HEK293 (cell line): Measurements from ENCODE around the gene UCK2.
A peak's percentile ranks its signal among the peaks of the same experiment; 100 is the strongest.

ENCODE experiments used
- CTCF ChIA-PET: fragments of 350-600 bp; formaldehyde crosslinking; extraction: SDS; loops from one replicate; lab custom pipeline; 2021; ENCODE audit warnings: antibody characterized with exemption; lab: Yijun Ruan, JAX
- POLR2A ChIA-PET: fragments of 300-600 bp; formaldehyde crosslinking; extraction: SDS; loops from one replicate; lab custom pipeline; 2020; ENCODE audit warnings: antibody characterized with exemption, inconsistent platforms; lab: Yijun Ruan, JAX
- H3K27ac ChIP-seq: fragments of 200-500 bp; sonication (Bioruptor generic); 2 replicates; pipeline ENCODE4 v1.5.1; 2014; ENCODE audit warnings: low read depth, low read length, control low read depth, inconsistent platforms; ENCODE audit errors: extremely low read depth
- H3K36me3 ChIP-seq, 2 experiments: fragments of 200-500 bp in 1 of 2; sonication (Bioruptor generic) in 1 of 2; 1 replicate in 1 of 2; 2 replicates in 1 of 2; pipeline ENCODE4 v1.5.1; 2014 to 2017; ENCODE audit warnings: inconsistent platforms in 2 of 2, low read length in 2 of 2; ENCODE audit not compliant: control insufficient read depth in 2 of 2, insufficient read depth in 1 of 2
- H3K4me1 ChIP-seq: fragments of 200-500 bp; sonication (Bioruptor generic); 2 replicates; pipeline ENCODE4 v1.5.1; 2014; ENCODE audit warnings: mild to moderate bottlenecking, low read length, inconsistent platforms; ENCODE audit not compliant: control insufficient read depth, insufficient read depth
- H3K4me3 ChIP-seq: 2 replicates; pipeline ENCODE4 v1.5.1; 2011; ENCODE audit warnings: low read depth, mild to moderate bottlenecking, control low read depth, low read length, moderate library complexity
- H3K9me3 ChIP-seq: fragments of 200-500 bp; sonication (Bioruptor generic); 2 replicates; pipeline ENCODE4 v1.5.1; 2014; ENCODE audit warnings: low read depth, low read length, inconsistent platforms; ENCODE audit not compliant: control insufficient read depth, insufficient read depth
- CTCF ChIP-seq: fragments of 450-650 bp; formaldehyde crosslinking; IDR thresholded peaks from 2 replicates; pipeline ENCODE4 v1.5.1; 2016; ENCODE audit warnings: missing biosample characterization, missing genetic modification characterization
- EGR2 ChIP-seq: fragments of 450-650 bp; formaldehyde crosslinking; IDR thresholded peaks from 2 replicates; pipeline ENCODE4 v1.5.1; 2016; ENCODE audit warnings: low read depth, missing biosample characterization, missing genetic modification characterization
- GLIS1 ChIP-seq: fragments of 450-650 bp; formaldehyde crosslinking; IDR thresholded peaks from 2 replicates; pipeline ENCODE4 v1.5.1; 2016; ENCODE audit warnings: missing biosample characterization, missing genetic modification characterization
- SALL2 ChIP-seq: fragments of 450-650 bp; formaldehyde crosslinking; IDR thresholded peaks from 2 replicates; pipeline ENCODE4 v1.5.0; 2017; ENCODE audit warnings: missing biosample characterization, mild to moderate bottlenecking, missing genetic modification characterization, borderline replicate concordance
- SCRT1 ChIP-seq: fragments of 450-650 bp; formaldehyde crosslinking; IDR thresholded peaks from 2 replicates; pipeline ENCODE4 v1.5.1; 2016; ENCODE audit warnings: missing biosample characterization, missing genetic modification characterization, borderline replicate concordance
- SCRT2 ChIP-seq: fragments of 450-650 bp; formaldehyde crosslinking; IDR thresholded peaks from 2 replicates; pipeline ENCODE4 v1.5.1; 2016; ENCODE audit warnings: missing biosample characterization, missing genetic modification characterization
- SP2 ChIP-seq: fragments of 450-650 bp; formaldehyde crosslinking; IDR thresholded peaks from 2 replicates; pipeline ENCODE4 v1.5.1; 2016; ENCODE audit warnings: missing biosample characterization, missing genetic modification characterization
- SP3 ChIP-seq: fragments of 450-650 bp; formaldehyde crosslinking; IDR thresholded peaks from 2 replicates; pipeline ENCODE4 v1.5.1; 2016; ENCODE audit warnings: missing biosample characterization, missing genetic modification characterization
- TRIM28 ChIP-seq: IDR thresholded peaks from 2 replicates; pipeline ENCODE4 v1.6.1; 2011; ENCODE audit warnings: low read length, control low read depth, borderline replicate concordance
- WT1 ChIP-seq: fragments of 450-650 bp; formaldehyde crosslinking; IDR thresholded peaks from 2 replicates; pipeline ENCODE4 v1.5.1; 2016; ENCODE audit warnings: missing biosample characterization, missing genetic modification characterization
- ZBTB8A ChIP-seq: fragments of 450-650 bp; formaldehyde crosslinking; IDR thresholded peaks from 2 replicates; pipeline ENCODE4 v1.5.1; 2016; ENCODE audit warnings: missing biosample characterization, missing genetic modification characterization
- ZFP37 ChIP-seq: fragments of 450-650 bp; formaldehyde crosslinking; IDR thresholded peaks from 2 replicates; pipeline ENCODE4 v1.5.1; 2016; ENCODE audit warnings: missing biosample characterization, missing genetic modification characterization
- ZNF114 ChIP-seq: fragments of 450-650 bp; formaldehyde crosslinking; IDR thresholded peaks from 2 replicates; pipeline ENCODE4 v1.5.0; 2017; ENCODE audit warnings: missing biosample characterization, missing genetic modification characterization
- ZNF138 ChIP-seq: fragments of 450-650 bp; formaldehyde crosslinking; IDR thresholded peaks from 2 replicates; pipeline ENCODE4 v1.5.1; 2016; ENCODE audit warnings: missing biosample characterization, missing genetic modification characterization, borderline replicate concordance
- ZNF19 ChIP-seq: fragments of 450-650 bp; formaldehyde crosslinking; IDR thresholded peaks from 2 replicates; pipeline ENCODE4; 2016; ENCODE audit warnings: missing biosample characterization, missing genetic modification characterization, low read depth
- ZNF24 ChIP-seq: fragments of 450-650 bp; formaldehyde crosslinking; IDR thresholded peaks from 2 replicates; pipeline ENCODE4 v1.5.1; 2016; ENCODE audit warnings: missing biosample characterization, missing genetic modification characterization
- ZNF248 ChIP-seq: fragments of 450-650 bp; formaldehyde crosslinking; IDR thresholded peaks from 2 replicates; pipeline ENCODE4 v1.5.1; 2017; ENCODE audit warnings: missing biosample characterization, missing genetic modification characterization
- ZNF266 ChIP-seq: fragments of 450-650 bp; formaldehyde crosslinking; IDR thresholded peaks from 2 replicates; pipeline ENCODE4 v1.5.1; 2016; ENCODE audit warnings: missing biosample characterization, missing genetic modification characterization, low read depth
- ZNF362 ChIP-seq: fragments of 450-650 bp; formaldehyde crosslinking; IDR thresholded peaks from 2 replicates; pipeline ENCODE4 v1.5.1; 2016; ENCODE audit warnings: missing biosample characterization, missing genetic modification characterization
- ZNF555 ChIP-seq: fragments of 450-650 bp; formaldehyde crosslinking; conservative IDR thresholded peaks from 2 replicates; pipeline ENCODE4 v1.5.1; 2017; ENCODE audit warnings: missing biosample characterization, mild to moderate bottlenecking, missing genetic modification characterization, inconsistent platforms
- ZNF747 ChIP-seq: fragments of 450-650 bp; formaldehyde crosslinking; IDR thresholded peaks from 2 replicates; pipeline ENCODE4 v1.5.1; 2016; ENCODE audit warnings: missing biosample characterization, missing genetic modification characterization
- ZNF76 ChIP-seq: fragments of 450-650 bp; formaldehyde crosslinking; IDR thresholded peaks from 2 replicates; pipeline ENCODE4; 2016; ENCODE audit warnings: low read depth, missing biosample characterization, missing genetic modification characterization, borderline replicate concordance
- ZNF776 ChIP-seq: fragments of 450-650 bp; formaldehyde crosslinking; IDR thresholded peaks from 2 replicates; pipeline ENCODE4 v1.5.0; 2017; ENCODE audit warnings: missing biosample characterization, missing genetic modification characterization, borderline replicate concordance
- ZNF830 ChIP-seq: fragments of 450-650 bp; IDR thresholded peaks from 2 replicates; pipeline ENCODE4 v1.5.0; 2018; ENCODE audit warnings: missing biosample characterization, missing genetic modification characterization, low read depth, mild to moderate bottlenecking, moderate library complexity
- TF ChIP-seq, protein P1 (sequence below): fragments of 450-650 bp; formaldehyde crosslinking; IDR thresholded peaks from 2 replicates; pipeline ENCODE4; 2016; ENCODE audit warnings: missing biosample characterization, missing genetic modification characterization

UCK2 gene

GRCh38 chr1:165880993-165881392 lies 53.6 kb downstream of the UCK2 start:
- no peak for TF ChIP-seq ZNF19
- no peak for TF ChIP-seq WT1 (tag by site-specific recombination)
- no peak for TF ChIP-seq ZFP37 (tag by site-specific recombination)
- TF ChIP-seq ZNF555 (tag by site-specific recombination), result no peak
- no peak for TF ChIP-seq ZNF24 (tag by site-specific recombination)
- TF ChIP-seq ZNF114 (tag by site-specific recombination), result no peak
- TF ChIP-seq TRIM28, result no peak
- TF ChIP-seq ZNF138, result no peak
- TF ChIP-seq, protein P1, sequence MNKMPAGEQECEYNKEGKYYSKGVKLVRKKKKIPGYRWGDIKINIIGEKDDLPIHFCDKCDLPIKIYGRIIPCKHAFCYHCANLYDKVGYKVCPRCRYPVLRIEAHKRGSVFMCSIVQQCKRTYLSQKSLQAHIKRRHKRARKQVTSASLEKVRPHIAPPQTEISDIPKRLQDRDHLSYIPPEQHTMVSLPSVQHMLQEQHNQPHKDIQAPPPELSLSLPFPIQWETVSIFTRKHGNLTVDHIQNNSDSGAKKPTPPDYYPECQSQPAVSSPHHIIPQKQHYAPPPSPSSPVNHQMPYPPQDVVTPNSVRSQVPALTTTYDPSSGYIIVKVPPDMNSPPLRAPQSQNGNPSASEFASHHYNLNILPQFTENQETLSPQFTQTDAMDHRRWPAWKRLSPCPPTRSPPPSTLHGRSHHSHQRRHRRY (tag by site-specific recombination), result no peak
- ChIA-PET POLR2A (no interaction called here), CTCF (interaction anchor here (0.9 to 1.1 kb wide), 2 partner anchors 8 to 112 kb away, joined by 3 read pairs; no protein-coding TSS in a partner anchor)
- Histone ChIP-seq H3K4me1 (0 out of 2 replicates have a peak, but pooled peaks cover 5% of the 10 kb centered on the region), H3K4me3 (no peak overlapping the region), H3K27ac (no peak overlapping the region), H3K9me3 (no peaks in the 10 kb centered on the region), H3K36me3 (peaks cover 0 to 2% of the 10 kb centered on the region in 2 experiments; a peak in 1 of 3 replicates)

DNA sequence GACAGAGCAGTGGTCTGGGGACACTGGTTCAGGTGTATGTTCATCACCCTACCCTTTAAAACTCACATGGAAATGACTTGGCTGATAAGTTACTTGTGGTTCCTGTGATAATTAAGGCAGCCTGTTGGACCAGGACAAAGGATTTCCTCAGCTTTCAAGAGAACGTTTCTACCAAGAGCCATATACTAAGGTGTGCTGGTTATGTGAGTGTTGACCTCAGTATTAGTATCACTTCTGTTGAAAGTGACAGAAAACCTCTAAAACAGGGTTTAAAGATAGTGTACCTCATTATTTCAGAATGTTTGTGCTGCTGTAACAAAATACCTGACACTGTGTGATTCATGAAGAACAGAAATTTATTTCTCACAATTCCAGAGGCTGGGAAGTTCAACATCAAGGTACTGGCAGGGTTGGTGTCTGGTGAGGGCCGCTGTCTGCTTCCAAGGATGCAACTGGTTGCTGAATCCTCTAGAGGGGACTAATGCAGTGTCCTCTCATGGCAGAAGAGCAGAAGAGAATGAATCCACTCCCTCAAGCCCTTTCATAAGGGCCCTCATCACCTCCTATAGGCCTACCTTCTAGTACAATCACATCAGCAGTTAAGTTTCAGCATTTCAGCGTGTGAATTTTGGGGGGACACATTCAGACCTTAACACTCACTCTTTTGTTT lies 54.9 kb downstream of the UCK2 start:
- CTCF ChIA-PET, result interaction anchor here (0.7 to 1.4 kb wide), 6 partner anchors 9 to 164 kb away, joined by 3 to 6 read pairs (median 3); no protein-coding TSS in a partner anchor
- Histone ChIP-seq H3K36me3 (peaks cover 0 to 2% of the 10 kb centered on the region in 2 experiments; a peak in 1 of 3 replicates), H3K4me1 (0 out of 2 replicates have a peak, but pooled peaks cover 5% of the 10 kb centered on the region), H3K27ac (no peak overlapping the region), H3K9me3 (no peaks in the 10 kb centered on the region), H3K4me3 (no peak overlapping the region)
- POLR2A ChIA-PET, result no interaction called here
- 0 out of 2 replicates have a peak, but pooled peaks have one; percentile 21 for TF ChIP-seq SCRT2 (tag by site-specific recombination)
- TF ChIP-seq SCRT1 (tag by site-specific recombination), result peak; percentile 8; the same call in 1 of the 2 replicates
- no peak for TF ChIP-seq ZNF362 (tag by site-specific recombination)
- TF ChIP-seq ZNF248 (tag by site-specific recombination), result no peak

- H3K27ac ChIP-seq, result no peak overlapping the region
- no peak for TF ChIP-seq ZBTB8A
- no peak for TF ChIP-seq SP2
- no peak for TF ChIP-seq ZNF830 (tag by site-specific recombination)
- TF ChIP-seq EGR2 (tag by site-specific recombination), result no peak
- TF ChIP-seq GLIS1 (tag by site-specific recombination), result no peak
- no peak for TF ChIP-seq ZNF776 (tag by site-specific recombination)
- TF ChIP-seq ZNF747 (tag by site-specific recombination), result no peak
- TF ChIP-seq ZNF76, result no peak
- TF ChIP-seq SP3, result no peak
- no peak for TF ChIP-seq ZNF266 (tag by site-specific recombination)
- TF ChIP-seq SCRT2 (tag by site-specific recombination), result no peak
- no peak for TF ChIP-seq SALL2
- TF ChIP-seq CTCF (tag by site-specific recombination), result no peak
- POLR2A ChIA-PET, result interaction anchor here (2.4 kb wide), 1 partner anchor 12 kb away, joined by 6 read pairs; no protein-coding TSS in a partner anchor
- H3K9me3 ChIP-seq, result no peaks in the 10 kb centered on the region
- H3K36me3 ChIP-seq, result peaks cover 0 to 2% of the 10 kb centered on the region in 2 experiments; a peak in 1 of 3 replicates
- 0 out of 2 replicates have a peak, but pooled peaks cover 5% of the 10 kb centered on the region for H3K4me1 ChIP-seq
- H3K4me3 ChIP-seq, result no peak overlapping the region
- CTCF ChIA-PET, result interaction anchor here (1.1 to 1.4 kb wide), 3 partner anchors 12 to 31 kb away, joined by 3 to 4 read pairs (median 3); no protein-coding TSS in a partner anchor
These were observed 55.6 kb downstream of the UCK2 start for GRCh38 chr1:165883056-165883455.
